ENCODE measurements around the gene ZNF281.
A peak's percentile ranks its signal among the peaks of the same experiment; 100 is the strongest.
"Not testable (repeated sequence)": the region's sequence is repeated elsewhere in the genome, so short reads cannot be mapped to it uniquely, and the experiment has no call there.

Gene ZNF281, protein sequence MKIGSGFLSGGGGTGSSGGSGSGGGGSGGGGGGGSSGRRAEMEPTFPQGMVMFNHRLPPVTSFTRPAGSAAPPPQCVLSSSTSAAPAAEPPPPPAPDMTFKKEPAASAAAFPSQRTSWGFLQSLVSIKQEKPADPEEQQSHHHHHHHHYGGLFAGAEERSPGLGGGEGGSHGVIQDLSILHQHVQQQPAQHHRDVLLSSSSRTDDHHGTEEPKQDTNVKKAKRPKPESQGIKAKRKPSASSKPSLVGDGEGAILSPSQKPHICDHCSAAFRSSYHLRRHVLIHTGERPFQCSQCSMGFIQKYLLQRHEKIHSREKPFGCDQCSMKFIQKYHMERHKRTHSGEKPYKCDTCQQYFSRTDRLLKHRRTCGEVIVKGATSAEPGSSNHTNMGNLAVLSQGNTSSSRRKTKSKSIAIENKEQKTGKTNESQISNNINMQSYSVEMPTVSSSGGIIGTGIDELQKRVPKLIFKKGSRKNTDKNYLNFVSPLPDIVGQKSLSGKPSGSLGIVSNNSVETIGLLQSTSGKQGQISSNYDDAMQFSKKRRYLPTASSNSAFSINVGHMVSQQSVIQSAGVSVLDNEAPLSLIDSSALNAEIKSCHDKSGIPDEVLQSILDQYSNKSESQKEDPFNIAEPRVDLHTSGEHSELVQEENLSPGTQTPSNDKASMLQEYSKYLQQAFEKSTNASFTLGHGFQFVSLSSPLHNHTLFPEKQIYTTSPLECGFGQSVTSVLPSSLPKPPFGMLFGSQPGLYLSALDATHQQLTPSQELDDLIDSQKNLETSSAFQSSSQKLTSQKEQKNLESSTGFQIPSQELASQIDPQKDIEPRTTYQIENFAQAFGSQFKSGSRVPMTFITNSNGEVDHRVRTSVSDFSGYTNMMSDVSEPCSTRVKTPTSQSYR

DNA sequence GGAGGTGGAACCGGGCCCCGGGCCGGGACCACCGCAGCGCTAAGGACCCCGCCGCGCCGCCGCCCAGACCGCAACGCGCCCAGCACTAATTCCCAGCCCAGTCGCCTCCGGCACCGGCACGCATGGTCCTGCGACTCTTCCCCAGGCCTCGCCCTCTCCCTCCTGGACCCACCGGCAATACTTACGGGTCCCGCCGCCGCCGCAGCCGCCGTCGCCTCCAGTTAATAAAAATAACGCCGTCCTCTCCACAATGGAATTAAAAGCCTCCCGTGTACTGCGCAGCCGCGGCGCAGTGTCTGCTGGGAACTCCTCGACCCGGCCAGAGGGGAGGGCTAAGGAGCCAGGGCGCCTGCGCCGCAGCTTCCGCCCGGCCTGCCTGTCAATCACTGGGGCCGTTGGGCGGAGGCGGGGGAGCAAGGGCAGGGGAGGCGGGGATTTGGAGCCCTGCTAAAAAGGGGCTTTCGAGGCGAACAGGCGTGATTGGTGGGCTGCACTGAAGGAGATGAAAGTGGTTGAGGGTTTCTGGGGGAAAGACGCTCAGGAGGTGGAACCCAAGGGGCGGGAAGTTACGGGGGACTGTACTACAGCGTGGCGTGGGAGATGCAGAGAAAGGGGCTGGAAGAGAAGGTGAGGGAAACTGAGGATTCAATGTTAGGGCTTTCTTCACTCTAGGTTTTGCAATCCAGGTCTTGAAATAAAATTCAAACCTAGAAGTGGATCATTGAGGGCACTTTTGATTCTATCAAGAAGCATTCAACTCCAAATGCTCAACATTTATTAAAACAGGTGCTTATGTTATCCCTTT, at the start of gene ZNF281:
ZNF281 (minus strand) TSS at position 276 of the 805 bp plus-strand sequence. CDS start 331 bp downstream, outside the sequence.
- peak; percentile 97 for DNase-seq

DNA sequence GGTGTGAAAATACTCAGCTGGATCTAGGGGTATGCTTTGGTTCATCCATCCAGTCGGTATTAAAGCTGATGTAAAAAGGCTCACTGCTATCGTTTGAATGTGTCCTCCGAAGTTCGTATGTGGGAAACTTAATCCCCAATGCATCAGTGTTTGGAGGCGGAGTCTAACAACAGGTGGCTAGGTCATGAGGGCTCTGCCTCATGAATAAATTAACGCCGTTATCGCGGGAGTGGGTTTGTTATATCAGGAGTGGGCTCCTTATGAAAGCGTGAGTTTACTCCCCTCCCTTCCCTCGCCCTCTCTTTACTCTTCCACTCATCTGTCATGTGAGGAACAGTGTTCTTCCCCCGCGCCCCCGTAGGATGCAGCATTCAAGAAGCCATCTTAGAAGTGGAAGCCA, 48.9 kb upstream of the ZNF281 start:
- DNase-seq, result no peak

DNA sequence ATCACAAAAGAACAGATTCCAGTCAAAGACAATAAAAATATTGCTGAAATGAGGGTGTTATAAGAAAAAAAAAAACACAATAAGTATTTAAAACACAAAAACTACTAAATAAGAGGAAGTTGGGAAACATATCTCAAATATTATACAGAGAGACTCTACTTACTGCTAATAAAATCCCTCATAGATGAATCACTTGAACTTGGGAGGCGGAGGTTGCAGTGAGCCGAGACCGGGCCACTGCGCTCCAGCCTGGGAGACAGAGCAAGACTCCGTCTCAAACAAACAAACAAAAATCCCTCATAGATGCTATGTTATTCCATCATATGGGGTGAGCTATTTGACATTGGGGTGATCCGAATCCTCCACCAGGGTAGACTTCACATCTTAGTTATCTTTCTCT, 48.0 kb upstream of the ZNF281 start:
- no peak for DNase-seq

DNA sequence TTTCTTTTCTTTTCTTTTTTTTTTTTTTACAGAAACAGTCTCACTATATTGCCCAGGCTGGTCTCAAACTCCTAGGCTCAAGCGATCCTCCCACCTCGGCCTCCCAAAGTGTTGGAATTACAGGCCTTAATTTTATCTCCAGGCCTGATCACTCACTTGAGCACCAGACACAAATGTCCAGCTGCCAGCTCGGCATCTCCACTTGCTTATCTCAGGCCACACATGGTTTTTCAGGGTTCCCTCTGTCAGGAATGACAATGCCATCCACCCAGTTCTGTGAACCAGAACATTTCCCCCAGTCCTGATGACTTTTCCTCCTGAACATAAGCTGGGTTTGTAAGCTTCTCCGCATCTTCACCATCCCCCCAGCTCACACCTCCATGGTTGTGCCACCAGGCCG, 44.6 kb upstream of the ZNF281 start:
- DNase-seq, result no peak

DNA sequence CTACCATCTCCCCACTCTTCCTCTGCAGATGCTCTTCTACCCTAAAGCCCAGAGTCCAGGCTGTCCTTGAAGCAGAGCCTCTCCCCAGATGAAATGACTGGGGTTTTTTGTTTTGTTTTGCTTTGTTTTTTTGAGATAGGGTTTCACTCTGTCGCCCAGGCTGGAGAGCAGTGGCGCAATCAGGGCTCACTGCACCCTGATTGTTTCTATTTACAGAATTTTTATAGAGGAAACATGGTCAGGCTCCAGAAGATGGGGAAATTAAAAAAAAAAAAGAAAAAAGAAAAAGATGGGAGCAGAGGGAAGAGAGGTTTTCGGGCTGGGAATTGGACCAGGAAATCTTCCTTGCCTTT, 43.7 kb upstream of the ZNF281 start:
- DNase-seq, result no peak

DNA sequence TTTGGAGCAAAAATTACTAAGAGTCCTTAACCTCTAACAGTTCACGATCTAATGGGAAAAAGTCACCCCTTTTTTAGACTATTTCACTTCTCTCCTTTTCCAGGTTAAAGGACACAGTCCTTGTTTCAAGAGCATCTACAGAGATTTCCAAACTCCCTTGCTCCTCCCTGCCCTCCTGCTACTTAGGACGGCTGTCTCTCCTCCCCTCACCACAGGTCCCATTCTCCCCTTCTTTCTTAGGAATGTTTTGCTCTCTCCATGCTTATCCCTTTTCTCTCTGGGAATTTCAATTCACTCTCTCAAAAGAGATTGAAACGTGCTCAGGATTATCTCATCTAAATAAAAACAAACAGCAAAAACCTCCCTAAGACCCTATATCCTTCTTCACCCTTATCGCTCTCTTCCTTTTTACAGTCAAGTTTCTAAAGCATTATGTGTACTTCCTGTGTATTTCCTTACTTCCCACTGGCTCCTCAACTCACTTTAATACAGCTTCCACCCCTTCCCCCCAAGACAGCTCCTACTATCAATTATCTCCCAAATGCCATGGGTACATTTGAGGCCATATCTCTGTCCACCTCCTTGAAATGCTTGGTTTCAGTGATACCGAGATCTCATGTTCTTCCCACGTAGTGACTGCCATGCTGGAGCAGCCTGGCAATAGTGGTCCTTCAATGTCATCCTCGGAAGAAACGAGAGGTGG, 43.2 kb upstream of the ZNF281 start:
- no peak for DNase-seq

DNA sequence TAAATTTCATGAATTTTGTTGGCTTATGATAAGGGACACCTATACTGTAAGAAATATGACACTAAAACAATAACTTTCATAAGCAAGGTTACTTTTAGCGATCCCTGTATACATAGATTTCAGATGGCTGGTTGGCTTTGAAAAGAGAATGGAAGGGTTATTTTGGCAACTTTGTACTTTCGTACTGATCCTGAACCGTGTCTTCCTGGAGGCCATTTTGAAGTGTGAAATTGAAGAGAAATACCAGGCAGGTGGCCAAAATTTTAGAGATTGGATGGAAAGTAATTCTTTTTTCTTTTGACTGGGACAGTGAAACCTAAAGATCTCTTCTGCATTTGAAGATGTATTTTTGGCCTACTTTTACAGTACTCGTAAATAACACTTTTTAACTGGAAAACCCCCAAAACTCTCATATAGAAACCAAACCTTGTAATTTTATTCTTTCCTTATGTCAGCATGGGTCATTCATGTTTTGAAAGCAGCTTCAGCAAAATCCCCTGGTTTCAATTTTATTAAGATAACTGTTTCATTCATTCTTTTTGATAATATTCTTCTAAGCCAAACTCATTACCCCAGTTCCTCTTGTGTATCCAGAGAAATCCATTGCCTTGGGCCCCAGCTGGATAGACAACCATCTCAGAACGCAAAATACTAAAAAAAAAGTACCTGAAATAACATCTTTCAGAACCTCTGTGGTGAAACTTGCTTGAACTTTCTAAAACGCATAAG, 38.4 kb upstream of the ZNF281 start:
- no peak for DNase-seq

DNA sequence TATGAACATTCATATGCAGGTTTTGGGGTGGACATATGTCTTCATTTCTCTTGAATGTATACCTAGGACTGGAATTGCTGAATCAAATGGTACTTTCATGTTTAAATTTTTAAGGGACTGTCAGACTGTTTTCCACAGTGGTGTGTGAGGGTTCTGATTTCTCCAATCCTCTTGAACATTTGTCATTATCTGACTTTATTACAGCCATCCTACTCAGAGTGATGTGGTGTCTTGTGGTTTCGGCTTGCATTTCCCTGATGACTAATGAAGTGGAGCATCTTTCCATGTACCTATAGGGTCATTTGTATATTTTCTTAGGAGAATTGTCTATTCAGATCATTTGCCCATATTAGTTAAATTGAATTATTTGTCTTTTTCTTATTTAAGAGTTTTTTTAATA, 35.4 kb upstream of the ZNF281 start:
- DNase-seq, result no peak

DNA sequence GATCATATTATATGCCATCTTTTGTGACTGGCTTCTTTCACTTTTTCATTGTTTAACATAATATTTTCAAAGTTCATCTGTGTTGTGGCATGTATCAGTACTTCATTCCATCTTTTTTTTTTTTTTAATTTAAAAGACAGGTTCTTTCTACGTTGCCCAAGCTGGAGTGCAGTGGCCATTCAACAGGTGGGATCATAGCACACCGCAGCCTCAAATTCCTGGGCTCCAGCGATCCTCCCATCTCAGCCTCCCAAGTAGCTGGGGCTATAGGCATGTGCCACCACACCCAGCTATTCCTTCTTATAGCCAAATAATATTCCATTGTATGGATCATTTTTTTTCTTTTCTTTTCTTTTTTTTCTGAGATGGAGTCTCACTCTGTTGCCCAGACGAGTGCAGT, 34.6 kb upstream of the ZNF281 start:
- DNase-seq, result no peak

DNA sequence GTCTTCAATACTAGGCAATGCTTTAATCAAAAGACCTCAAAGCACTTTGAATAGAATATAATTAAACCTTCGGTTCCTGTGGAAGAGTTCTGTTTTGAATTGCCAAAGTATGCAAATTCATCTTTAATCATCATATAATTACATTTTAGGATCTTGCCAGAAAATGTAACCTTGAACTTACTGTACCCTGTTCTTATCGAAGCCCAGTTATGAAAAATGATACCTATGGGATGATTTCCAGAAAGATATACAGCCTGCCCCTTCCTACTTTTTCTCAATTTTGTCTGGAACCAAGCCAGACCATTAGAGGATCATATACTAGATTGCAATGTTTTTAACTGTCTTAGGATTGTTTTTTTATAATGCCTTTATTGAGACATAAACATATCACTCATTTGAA, 34.0 kb upstream of the ZNF281 start:
- DNase-seq, result no peak

DNA sequence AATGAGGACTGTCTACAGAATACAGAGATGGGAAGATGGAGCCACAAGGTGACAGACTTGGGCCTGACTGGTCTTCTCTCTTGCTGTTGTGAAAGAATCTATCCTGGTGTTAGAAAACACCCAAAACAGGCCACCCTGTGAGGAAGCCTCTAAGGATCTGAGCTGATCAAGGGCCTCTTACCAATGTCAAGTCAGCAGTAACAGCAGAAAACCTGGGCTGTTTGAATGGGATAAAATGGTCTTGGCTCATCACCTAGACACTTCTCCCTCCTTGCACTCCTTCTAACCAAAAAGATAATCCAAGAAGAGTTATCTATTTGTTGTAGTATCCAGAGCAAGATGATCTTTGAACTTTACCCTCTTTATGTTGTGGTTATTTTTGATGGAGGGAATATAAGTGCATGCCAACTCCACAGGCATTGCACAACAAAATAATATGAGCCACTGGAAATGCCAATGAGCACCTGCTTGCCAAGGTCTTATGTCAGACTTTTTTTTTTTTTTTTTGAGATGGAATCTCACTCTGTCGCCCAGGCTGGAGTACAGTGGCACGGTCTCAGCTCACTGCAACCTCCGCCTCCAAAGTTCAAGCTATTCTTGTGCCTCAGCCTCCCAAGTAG, 32.8 kb upstream of the ZNF281 start:
- no peak for DNase-seq

DNA sequence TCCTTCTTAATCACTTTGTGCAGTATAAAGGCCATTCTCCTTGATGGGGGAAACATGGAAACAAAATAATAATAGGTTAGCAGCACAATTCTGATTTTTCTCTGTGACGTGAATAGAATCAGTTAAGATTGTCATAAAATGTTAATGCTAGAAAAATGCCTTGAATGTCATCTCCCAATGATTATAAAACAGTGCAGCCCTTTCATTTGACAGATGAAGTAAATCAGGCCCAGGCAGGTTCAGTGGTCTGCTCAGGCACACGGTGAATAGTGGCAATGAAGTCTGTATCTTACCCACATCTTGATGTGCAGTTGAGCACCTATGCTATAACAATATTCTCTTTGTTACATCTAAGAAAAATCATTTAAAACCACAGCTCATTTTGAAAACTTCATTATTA, 32.2 kb upstream of the ZNF281 start:
- no peak for DNase-seq

DNA sequence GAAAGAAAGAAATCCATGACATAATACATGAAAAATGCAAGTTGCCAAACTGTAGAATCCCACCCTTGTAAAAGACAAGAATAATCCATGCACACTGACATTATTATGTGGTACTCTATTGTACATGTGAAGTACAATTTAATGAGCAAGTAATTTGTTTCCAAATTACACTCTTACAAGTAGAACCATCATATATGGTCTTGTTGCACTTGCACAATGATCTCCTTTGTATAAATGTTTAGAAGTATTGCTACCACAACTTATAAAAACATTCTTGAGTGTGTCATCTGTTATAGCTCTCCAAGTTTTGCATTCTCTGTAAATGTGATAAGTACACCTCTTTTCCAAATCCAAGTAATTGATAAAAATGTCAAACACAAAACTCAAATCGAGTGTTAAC, 29.1 kb upstream of the ZNF281 start:
- DNase-seq, result no peak

DNA sequence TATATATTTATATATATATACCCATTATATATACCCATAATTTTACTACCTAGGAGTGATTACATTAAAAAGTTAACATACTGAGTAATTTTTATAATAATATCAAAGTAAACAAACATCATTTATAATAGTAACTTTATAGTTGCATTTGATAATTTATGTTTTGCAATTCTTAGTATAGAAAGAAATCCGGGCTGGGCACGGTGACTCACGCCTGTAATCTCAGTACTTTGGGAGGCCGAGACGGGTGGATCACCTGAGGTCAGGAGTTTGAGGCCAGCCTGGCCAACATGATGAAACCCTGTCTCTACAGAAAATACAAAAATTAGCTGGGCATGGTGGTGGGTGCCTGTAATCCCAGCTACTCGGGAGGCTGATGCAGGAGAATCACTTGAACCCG, 28.6 kb upstream of the ZNF281 start:
- not testable (repeated sequence) for DNase-seq

DNA sequence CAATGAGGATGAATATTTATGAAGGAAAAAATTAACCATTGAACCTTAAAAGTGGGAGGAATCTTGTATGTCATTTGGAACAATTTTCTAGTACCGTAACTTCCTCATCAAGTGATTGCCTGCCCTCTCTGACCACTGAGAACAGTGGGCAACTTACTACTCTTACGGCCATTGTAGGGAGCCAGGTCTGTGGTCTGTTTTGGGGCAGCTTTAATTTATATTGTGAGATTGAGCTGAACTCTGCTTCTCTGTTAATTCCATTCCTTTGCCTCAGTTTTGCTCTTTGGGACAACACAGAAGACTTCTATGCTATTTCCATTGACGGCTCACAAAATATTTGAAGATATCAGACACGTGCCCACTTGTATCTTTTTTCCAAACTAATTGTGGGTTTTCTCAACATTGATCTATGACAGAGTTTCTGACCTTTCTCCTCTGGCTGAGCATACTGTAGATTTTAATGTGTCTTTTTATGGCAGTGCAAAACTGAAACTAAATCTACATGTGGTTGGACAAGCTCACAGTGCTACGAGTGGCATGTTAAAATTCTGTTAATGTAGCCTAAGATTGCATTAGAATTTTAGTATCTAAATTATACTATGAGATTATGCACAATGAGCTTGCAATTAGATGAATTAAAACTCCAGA, 27.8 kb upstream of the ZNF281 start:
- no peak for DNase-seq

DNA sequence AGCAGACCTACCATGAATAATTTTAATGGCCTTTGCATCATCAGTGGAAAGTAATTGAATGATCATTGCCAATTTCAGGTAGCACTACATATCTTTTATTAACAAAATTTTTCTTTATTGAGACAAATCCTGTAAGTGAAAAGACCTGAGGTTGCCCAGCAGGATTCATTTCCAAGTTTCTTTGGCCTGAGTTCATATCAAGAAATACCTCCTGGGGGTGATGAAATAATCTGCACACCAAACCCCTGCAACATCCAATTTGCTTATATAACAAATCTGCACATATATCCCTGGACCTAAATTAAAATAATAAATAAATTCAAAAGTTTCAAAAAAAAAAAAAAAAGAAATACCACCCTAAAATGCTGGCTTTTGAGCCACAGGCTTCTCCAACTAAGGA, 27.3 kb upstream of the ZNF281 start:
- DNase-seq, result no peak

DNA sequence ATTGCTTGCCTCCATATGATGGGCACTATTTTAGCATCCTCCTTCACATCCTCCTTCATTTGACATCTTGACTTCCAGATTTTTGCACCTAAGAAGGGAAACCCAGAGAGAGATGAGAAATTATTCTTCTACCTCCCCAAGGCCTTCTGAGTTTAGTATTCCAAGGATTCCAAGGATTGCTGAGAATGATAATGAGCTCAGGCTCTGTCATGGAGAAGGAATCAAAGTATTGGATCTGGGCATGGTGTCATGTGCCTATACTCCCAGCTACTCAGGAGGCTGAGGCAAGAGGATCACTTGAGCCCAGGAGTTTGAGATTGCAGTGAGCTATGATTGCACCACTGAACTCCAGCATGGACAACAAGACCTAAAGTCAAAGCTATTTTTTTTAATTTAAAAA, 26.6 kb upstream of the ZNF281 start:
- DNase-seq, result no peak

DNA sequence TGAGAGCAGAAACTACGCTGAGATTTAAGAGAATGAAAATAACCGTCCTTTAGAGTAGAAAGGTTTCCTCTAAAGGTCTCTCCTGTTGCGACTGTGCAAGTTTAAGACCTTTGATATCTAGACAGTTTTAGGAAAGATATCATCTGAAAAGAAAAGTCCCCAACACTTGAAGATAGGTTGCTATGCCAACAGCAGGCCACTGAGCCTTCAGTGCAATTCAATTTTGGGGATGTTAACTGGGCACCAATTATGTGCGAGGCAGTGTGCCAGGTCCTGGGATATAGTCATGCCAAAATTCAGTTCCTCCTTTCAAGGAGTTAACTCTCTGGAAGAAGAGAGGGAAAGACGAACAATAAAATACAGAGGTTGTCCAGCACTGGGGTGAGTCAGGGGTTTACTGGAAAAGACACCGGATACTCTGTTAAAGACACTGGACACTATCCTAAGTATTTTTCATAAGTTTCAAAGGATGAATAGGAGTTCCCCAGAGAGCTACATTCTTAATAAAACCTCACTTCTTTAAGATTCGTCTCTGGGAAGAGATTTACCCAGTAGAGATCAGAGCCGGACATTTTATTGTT, 25.5 kb upstream of the ZNF281 start:
- DNase-seq, result no peak

DNA sequence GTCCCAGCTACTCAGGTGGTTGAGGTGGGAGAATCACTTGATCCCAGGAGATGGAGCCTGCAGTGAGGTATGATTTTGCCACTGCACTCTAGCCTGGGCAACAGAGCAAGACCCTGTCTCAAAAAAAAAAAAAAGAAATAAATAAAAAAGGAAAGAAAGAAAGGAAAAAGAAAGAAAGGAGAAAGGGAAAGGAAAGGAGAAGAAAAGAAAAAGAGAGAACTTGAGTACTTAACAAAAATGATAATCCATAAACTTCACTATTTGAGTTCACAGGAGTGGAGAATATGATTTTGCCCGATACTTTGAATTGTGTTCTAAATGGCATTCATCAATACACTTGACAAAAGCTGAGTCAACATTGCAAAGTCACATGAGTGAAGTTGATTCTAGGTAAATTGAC, 23.8 kb upstream of the ZNF281 start:
- DNase-seq, result no peak

DNA sequence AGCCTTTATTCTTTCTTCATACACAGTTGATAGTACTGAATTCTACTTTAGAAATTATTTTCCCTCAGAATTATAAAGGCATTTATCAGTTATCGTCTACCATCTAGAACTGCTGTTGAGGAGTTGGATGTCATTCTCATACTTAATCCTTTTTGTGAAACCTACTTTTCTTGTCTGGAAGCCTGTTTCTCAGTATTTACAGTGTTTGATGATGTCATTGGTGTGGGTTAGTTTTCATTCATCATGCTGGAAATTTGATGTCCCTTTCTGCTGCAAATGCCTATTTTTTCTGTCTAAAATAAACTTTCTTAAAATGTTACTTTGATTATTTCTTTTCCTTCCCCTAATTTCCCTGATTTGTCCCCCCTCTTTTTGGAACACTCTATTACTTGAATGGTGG, 22.8 kb upstream of the ZNF281 start:
- DNase-seq, result no peak
